ENCODE data around the gene FILIP1.

FILIP1 gene

GRCh38 chr6:75450903-75451302, 42.7 kb downstream of the FILIP1 start:
- TF ChIP-seq POLR2AphosphoS5 (IDR thresholded peaks at IDR 0.05; ENCODE audit: low read depth, low read length) (no peak), TAF1 (IDR thresholded peaks at IDR 0.05; ENCODE audit: borderline replicate concordance, insufficient read depth, low read length) (no peak), SIN3A (IDR thresholded peaks at IDR 0.05; ENCODE audit: borderline replicate concordance, insufficient read depth, low read length) (no peak), REST (IDR thresholded peaks at IDR 0.05; ENCODE audit: insufficient read depth in 1 of 2, low read depth in 2 of 2, low read length in 2 of 2) (no peak)

DNA sequence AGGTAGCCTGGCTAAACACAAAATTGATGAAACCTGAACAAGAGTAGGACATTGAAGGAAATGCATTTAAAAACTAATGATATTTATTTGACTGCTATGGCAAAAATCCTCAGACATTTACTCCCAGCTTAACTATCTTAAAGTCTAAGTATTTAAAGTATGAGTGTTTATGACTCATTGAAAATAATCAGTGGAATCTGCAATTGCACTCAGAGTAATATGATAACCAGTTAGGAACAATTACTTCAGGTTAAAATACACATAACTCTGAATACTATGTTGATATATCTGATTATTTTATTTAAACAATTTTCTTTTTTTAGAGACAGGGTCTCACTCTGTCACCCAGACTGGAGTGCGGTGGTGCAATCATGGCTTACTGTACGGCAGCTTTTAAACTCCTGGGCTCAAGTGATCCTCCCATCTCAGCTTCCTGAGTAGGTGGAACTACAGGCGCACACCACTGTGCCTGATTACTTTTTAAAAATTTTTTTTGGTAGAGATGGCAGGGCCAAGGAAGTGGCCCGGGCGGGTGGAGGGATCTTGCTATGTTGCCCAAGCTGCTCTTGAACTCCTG, 43.9 kb downstream of the FILIP1 start:
- TF ChIP-seq SIN3A (IDR thresholded peaks at IDR 0.05; ENCODE audit: borderline replicate concordance, insufficient read depth, low read length) (no peak), FOXP2 (optimal IDR thresholded peaks at IDR 0.05; ENCODE audit: borderline replicate concordance, extremely low read depth, extremely low read length, insufficient read depth) (no peak), TAF1 (IDR thresholded peaks at IDR 0.05; ENCODE audit: borderline replicate concordance, insufficient read depth, low read length) (no peak), POLR2AphosphoS5 (IDR thresholded peaks at IDR 0.05; ENCODE audit: low read depth, low read length) (no peak), REST (IDR thresholded peaks at IDR 0.05; ENCODE audit: insufficient read depth in 1 of 2, low read depth in 2 of 2, low read length in 2 of 2) (no peak)

DNA sequence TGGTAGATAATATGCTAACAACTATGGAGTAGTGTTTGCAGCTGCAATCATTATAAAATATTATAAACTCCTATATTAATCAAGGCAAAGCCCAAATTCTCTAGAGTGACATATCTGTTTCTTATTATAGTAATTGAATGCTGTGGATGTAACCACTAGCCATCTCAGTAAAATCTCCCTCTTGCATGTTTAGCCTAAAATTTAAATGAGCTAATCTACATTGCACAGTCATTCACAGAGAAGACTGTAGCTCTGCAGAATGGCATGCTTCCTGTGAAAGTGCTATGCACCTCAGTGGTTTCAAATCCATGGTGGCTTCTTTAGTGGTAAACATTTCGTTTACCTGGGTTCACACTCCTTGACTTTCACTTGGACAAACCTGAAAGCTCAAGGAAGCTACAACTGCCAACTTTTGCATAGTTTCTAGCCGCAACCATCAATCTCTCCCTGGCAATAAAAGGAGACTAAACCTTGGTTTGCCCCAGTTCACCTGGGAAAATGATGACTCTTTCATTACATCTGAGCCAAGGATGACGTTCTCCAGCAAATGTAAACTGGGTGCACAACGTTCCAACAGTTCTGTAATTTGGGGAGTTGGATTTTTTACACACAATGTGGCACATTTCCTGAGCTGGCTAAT, 47.2 kb downstream of the FILIP1 start:
- no peak for TF ChIP-seq SIN3A (IDR thresholded peaks at IDR 0.05; ENCODE audit: borderline replicate concordance, insufficient read depth, low read length)
- TF ChIP-seq POLR2AphosphoS5 (IDR thresholded peaks at IDR 0.05; ENCODE audit: low read depth, low read length): no peak
- TF ChIP-seq TAF1 (IDR thresholded peaks at IDR 0.05; ENCODE audit: borderline replicate concordance, insufficient read depth, low read length): no peak
- no peak for TF ChIP-seq REST (IDR thresholded peaks at IDR 0.05; ENCODE audit: insufficient read depth in 1 of 2, low read depth in 2 of 2, low read length in 2 of 2)
- no peak for TF ChIP-seq FOXP2 (optimal IDR thresholded peaks at IDR 0.05; ENCODE audit: borderline replicate concordance, extremely low read depth, extremely low read length, insufficient read depth)

GRCh38 chr6:75445738-75446137, 47.9 kb downstream of the FILIP1 start:
- no peak for TF ChIP-seq POLR2AphosphoS5 (IDR thresholded peaks at IDR 0.05; ENCODE audit: low read depth, low read length)
- TF ChIP-seq FOXP2 (optimal IDR thresholded peaks at IDR 0.05; ENCODE audit: borderline replicate concordance, extremely low read depth, extremely low read length, insufficient read depth): no peak
- TF ChIP-seq SIN3A (IDR thresholded peaks at IDR 0.05; ENCODE audit: borderline replicate concordance, insufficient read depth, low read length): no peak
- no peak for TF ChIP-seq REST (IDR thresholded peaks at IDR 0.05; ENCODE audit: insufficient read depth in 1 of 2, low read depth in 2 of 2, low read length in 2 of 2)
- TF ChIP-seq TAF1 (IDR thresholded peaks at IDR 0.05; ENCODE audit: borderline replicate concordance, insufficient read depth, low read length): no peak

Measured in PFSK-1 (cell line).